Fibroblast of villous mesenchyme (primary cell): ENCODE results near the gene FNDC7. TPM values are rescaled to one million over a fixed set of nuclear protein-coding genes. Genes with fewer than 3 reads are reported as not detected.
"Not testable (repeated sequence)": the region's sequence is repeated elsewhere in the genome, so short reads cannot be mapped to it uniquely, and the experiment has no call there.

Experiments
- DNase-seq: peaks from one replicate; pipeline ENCODE4 v3.0.0-alpha.2; 2010; ENCODE audit warnings: low read depth
- H3K4me3 ChIP-seq: 2 replicates; pipeline ENCODE4 v1.5.1; 2011; ENCODE audit warnings: low read depth, mild to moderate bottlenecking, low read length
- CTCF ChIP-seq: IDR thresholded peaks from 2 replicates; pipeline ENCODE4 v1.5.1; 2012; ENCODE audit warnings: low read depth, mild to moderate bottlenecking, low read length; ENCODE audit not compliant: insufficient read depth
- total RNA-seq: library from RNA; depleted of rRNA; stranded (reverse); fragments of >200 nt; gene quantifications from 2 replicates; pipeline ENCODE4 v1.2.3, GENCODE V29; 2012

FNDC7 gene
- 0.43 TPM in 1 of 2 replicates, not detected in the other for total RNA-seq

- no peak for DNase-seq
- H3K4me3 ChIP-seq, result no peak within 1 kb of the TSS
- TF ChIP-seq CTCF, result no peak
Measured at GRCh38 chr1:108712606-108713150, at the start of gene FNDC7. Gene FNDC7, plus strand, starts transcription at chr1:108712908. Its CDS starts 26 bp downstream, at chr1:108712934.

DNA sequence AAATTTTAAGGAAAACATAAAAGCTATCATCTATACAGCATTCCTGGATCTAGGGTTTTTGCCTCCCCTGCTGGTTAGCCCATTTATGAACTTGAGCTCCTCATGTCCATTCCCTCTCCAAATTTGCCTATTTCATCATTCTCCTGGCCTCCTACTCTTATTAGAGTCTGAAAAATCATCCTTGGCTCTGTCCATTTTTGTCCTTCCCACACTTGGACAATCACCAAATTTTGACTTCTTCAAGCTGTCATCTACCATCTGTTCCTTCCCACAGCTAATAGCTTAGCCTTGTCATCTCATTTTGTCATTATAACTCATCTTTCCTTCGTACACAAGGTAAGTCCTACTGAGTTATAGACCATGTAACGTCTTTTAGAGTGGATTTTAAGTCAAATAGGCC is 49.6 kb upstream of the FNDC7 start:
- no peak overlapping the region for H3K4me3 ChIP-seq
- TF ChIP-seq CTCF, result no peak
- no peak for DNase-seq

- H3K4me3 ChIP-seq, result no peak overlapping the region
- TF ChIP-seq CTCF, result no peak
- DNase-seq, result no peak
Measured at GRCh38 chr1:108664481-108664880, 48.2 kb upstream of the FNDC7 start.

GRCh38 chr1:108665067-108665466 is 47.6 kb upstream of the FNDC7 start:
- no peak overlapping the region for H3K4me3 ChIP-seq
- TF ChIP-seq CTCF, result no peak
- no peak for DNase-seq

GRCh38 chr1:108665771-108666170 is 46.9 kb upstream of the FNDC7 start:
- no peak for DNase-seq
- H3K4me3 ChIP-seq, result no peak overlapping the region
- TF ChIP-seq CTCF, result no peak

DNA sequence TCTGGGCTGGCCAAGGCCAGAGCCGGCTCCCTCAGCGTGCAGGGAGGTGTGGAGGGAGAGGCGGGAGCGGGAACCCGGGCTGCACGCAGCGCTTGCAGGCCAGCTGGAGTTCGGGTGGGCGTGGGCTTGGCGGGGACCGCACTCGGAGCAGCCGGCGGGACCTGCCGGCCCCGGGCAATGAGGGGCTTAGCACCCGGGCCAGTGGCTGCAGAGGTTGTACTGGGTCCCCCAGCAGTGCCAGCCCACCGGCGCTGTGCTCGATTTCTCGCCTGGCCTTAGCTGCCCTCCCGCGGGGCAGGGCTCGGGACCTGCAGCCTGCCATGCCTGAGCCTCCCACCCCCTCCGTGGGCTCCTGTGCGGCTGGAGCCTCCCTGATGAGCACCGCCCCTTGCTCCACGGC is 45.3 kb upstream of the FNDC7 start:
- not testable (repeated sequence) for DNase-seq, H3K4me3 ChIP-seq

DNA sequence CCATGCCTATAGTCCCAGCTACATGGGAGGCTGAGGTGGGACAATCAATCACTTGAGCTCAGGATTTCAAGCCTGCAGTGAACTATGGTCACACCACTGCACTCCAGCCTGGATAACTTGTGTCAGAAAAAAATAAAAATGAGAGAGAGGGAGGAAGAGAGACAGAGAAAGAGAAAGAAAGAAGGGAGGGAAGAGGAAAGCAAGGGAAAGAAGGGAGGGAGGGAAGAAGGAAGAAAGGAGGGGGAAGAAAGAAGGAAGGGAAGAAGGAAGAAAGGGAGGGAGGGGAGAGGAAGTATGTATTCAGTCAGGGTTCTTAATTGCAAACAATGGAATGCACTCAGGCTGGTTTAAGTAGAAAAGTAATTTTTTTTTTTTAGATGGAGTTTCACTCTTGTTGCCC is 43.9 kb upstream of the FNDC7 start:
- no peak for DNase-seq

More for the DNA sequence above, 43.9 kb upstream of the FNDC7 start:
- no peak for TF ChIP-seq CTCF
- no peak overlapping the region for H3K4me3 ChIP-seq
